Mammary epithelial cell (primary cell): ENCODE results near the gene SNTB2.

Experiments used
- CTCF ChIP-seq, 2 donors: IDR thresholded peaks in 1 of 2; conservative IDR thresholded peaks in 1 of 2; 2 replicates each; pipeline ENCODE4 v1.5.1; 2011 to 2012; ENCODE audit warnings: inconsistent platforms in 2 of 2, low read length in 2 of 2, mild to moderate bottlenecking in 2 of 2, control low read depth in 1 of 2, low read depth in 1 of 2; ENCODE audit not compliant: insufficient read depth in 1 of 2; ENCODE audit errors: extremely low read depth in 1 of 2
- EZH2 ChIP-seq: IDR thresholded peaks from 2 replicates; pipeline ENCODE4 v1.6.1; 2012; ENCODE audit warnings: low read length, inconsistent platforms, borderline replicate concordance

- TF ChIP-seq CTCF (conservative IDR thresholded peaks at IDR 0.05 in 1 of 2, IDR thresholded peaks at IDR 0.05 in 1 of 2; ENCODE audit: extremely low read depth in 1 of 2, insufficient read depth in 1 of 2, low read depth in 1 of 2, low read length in 2 of 2) (no peak), EZH2 (no peak)
These were observed 15.5 kb upstream of the SNTB2 start for GRCh38 chr16:69171325-69172084.
